Measurements from ENCODE around the gene GASK1A. TPM values are rescaled to one million over a fixed set of nuclear protein-coding genes. Genes with fewer than 3 reads are reported as not detected.
A peak's percentile ranks its signal among the peaks of the same experiment; 100 is the strongest.

The GASK1A gene
- total and polyA plus RNA-seq, 2 of the 4 experiments (the other 2 are of a cell fraction) = 0.18 to 0.19 TPM

GRCh38 chr3:43004282-43004681, 25.2 kb downstream of the GASK1A start:
- no TSS peak for BruUV-seq (replicated peaks)
- intact Hi-C loops (cut with micrococcal nuclease) (loop anchor here (5.0 kb wide), 1 partner anchor 88 kb away; no protein-coding TSS in a partner anchor), dilution Hi-C loops (cut with HindIII; ENCODE audit: low sequenced_read_pairs, unreplicated experiment) (no loop called here), in situ Hi-C loops (cut with MboI; ENCODE audit: low sequenced_read_pairs) (no loop called here)
- Histone ChIP-seq H4K8ac (ENCODE audit: low read depth in 2 of 2, low read length in 2 of 2) (no peak overlapping the region), H2BK20ac (ENCODE audit: low read depth, low read length) (no peak overlapping the region), H2BK5ac (ENCODE audit: low read depth, low read length, poor library complexity, severe bottlenecking) (no peak overlapping the region), H3K56ac (ENCODE audit: extremely low read depth, insufficient read depth, low read length) (no peak overlapping the region), H3K4me3 (ENCODE audit: insufficient read depth, low read depth, low read length) (no peak overlapping the region), H3K79me1 (ENCODE audit: low read depth in 1 of 2, low read length in 2 of 2) (no peaks in the 10 kb centered on the region), H3K14ac (replicated peaks; ENCODE audit: low read depth, low read length) (no peak overlapping the region), H2AK9ac (replicated peaks; ENCODE audit: low read depth, low read length, poor library complexity) (no peak overlapping the region), H3K9ac (ENCODE audit: low read depth, low read length) (no peak overlapping the region), H3K4ac (ENCODE audit: low read depth, low read length) (no peak overlapping the region), H3K9me1 (ENCODE audit: insufficient read depth, low read length) (no peaks in the 10 kb centered on the region), H3K36me3 (ENCODE audit: control insufficient read depth, insufficient read depth, low read length) (no peaks in the 10 kb centered on the region), H4K91ac (ENCODE audit: insufficient read depth, low read depth, low read length) (no peak overlapping the region), H3K27ac (ENCODE audit: insufficient read depth, low read length) (no peak overlapping the region), H4K5ac (ENCODE audit: low read depth, low read length) (no peak overlapping the region), H4K20me1 (ENCODE audit: insufficient read depth, low read length) (no peaks in the 10 kb centered on the region), H3K27me3 (ENCODE audit: control insufficient read depth, insufficient read depth, low read length) (peaks cover 3% of the 10 kb centered on the region; the same call in 1 of the 2 replicates), H2BK120ac (ENCODE audit: low read depth, low read length) (no peak overlapping the region), H3K9me3 (ENCODE audit: control insufficient read depth, insufficient read depth, low read length) (no peaks in the 10 kb centered on the region), H3K23ac (ENCODE audit: low read depth, low read length) (no peak overlapping the region), H3K4me1 (ENCODE audit: control insufficient read depth, insufficient read depth, low read length) (peaks cover 6% of the 10 kb centered on the region; the same call in 1 of the 2 replicates), H2BK15ac (ENCODE audit: low read depth, low read length) (no peak overlapping the region), H3K18ac (ENCODE audit: low read depth, low read length) (no peak overlapping the region), H2AK5ac (ENCODE audit: low read depth, low read length) (no peak overlapping the region), H3K4me2 (ENCODE audit: low read depth, low read length) (no peak overlapping the region), H2AFZ (replicated peaks; ENCODE audit: low read length, poor library complexity) (no peak overlapping the region)
- ChIA-PET POLR2A (ENCODE audit: unreplicated experiment) (no interaction called here), CTCF (no interaction called here)
- ATAC-seq (ENCODE audit: low read depth) = no peak
- whole genome bisulfite sequencing, 2 experiments (ENCODE audit: extremely low coverage in 2 of 2, insufficient read length in 1 of 2) = no CpG with 5 or more reads among the region's 4 CpGs
- no peak for TF ChIP-seq NFE2L2 (IDR thresholded peaks at IDR 0.05; ENCODE audit: low read depth, low read length)
- TF ChIP-seq POLR2A (IDR thresholded peaks at IDR 0.05; ENCODE audit: low read depth, low read length) = no peak
- no peak for TF ChIP-seq MAFK (IDR thresholded peaks at IDR 0.05; ENCODE audit: low read depth, low read length)
- TF ChIP-seq CEBPB (IDR thresholded peaks at IDR 0.05; ENCODE audit: low read depth, low read length) = no peak
- no peak for TF ChIP-seq RCOR1 (IDR thresholded peaks at IDR 0.05; ENCODE audit: insufficient replicate concordance, low read length)
- no peak for TF ChIP-seq USF2 (IDR thresholded peaks at IDR 0.05; ENCODE audit: low read depth, low read length)
- TF ChIP-seq FOS (IDR thresholded peaks at IDR 0.05; ENCODE audit: low read depth, low read length) = no peak
- no peak for TF ChIP-seq CHD1 (IDR thresholded peaks at IDR 0.05; ENCODE audit: low read depth, low read length)
- TF ChIP-seq SMC3 (IDR thresholded peaks at IDR 0.05; ENCODE audit: low read depth, low read length) = no peak
- no peak for TF ChIP-seq BHLHE40 (IDR thresholded peaks at IDR 0.05; ENCODE audit: low read depth, low read length)
- TF ChIP-seq RFX5 (IDR thresholded peaks at IDR 0.05; ENCODE audit: low read depth, low read length) = no peak
- no peak for TF ChIP-seq RAD21 (IDR thresholded peaks at IDR 0.05; ENCODE audit: low read length)
- TF ChIP-seq CTCF (conservative IDR thresholded peaks at IDR 0.05; ENCODE audit: low read depth, low read length) = no peak
- no peak for TF ChIP-seq MAZ (IDR thresholded peaks at IDR 0.05; ENCODE audit: borderline replicate concordance, low read depth, low read length)
- DNase-seq = peak; percentile 54

Measured in IMR-90 (cell line).